Esophagus muscularis mucosa (tissue), 4 donors: Measurements from ENCODE around the gene OR6B1. TPM values are rescaled to one million over a fixed set of nuclear protein-coding genes. Genes with fewer than 3 reads are reported as not detected.

Experiments used
- DNase-seq: peaks from one replicate; pipeline ENCODE4 v3.0.0-alpha.2; 2017; ENCODE audit errors: extremely low spot score
- H3K27ac ChIP-seq, 4 donors: fragments of 200-600 bp; sonication (generic); replicated peaks in 1 of 4; 1 replicate in 3 of 4; 2 replicates in 1 of 4; pipeline ENCODE4 v1.5.1; 2016 to 2019; ENCODE audit warnings: mild to moderate bottlenecking in 1 of 4
- H3K27me3 ChIP-seq, 4 donors: fragments of 200-600 bp; sonication (generic); one replicate each; pipeline versions ENCODE4 v1.5.1 to v1.6.0; 2016 to 2019
- H3K36me3 ChIP-seq, 4 donors: fragments of 200-600 bp; sonication (generic); one replicate each; pipeline ENCODE4 v1.5.1; 2016 to 2019
- H3K4me1 ChIP-seq, 4 donors: fragments of 200-600 bp; sonication (generic); one replicate each; pipeline ENCODE4 v1.5.1; 2016 to 2019
- H3K4me3 ChIP-seq, 4 donors: fragments of 200-600 bp; sonication (generic); 1 replicate in 2 of 4; 2 replicates in 2 of 4; pipeline ENCODE4 v1.5.1; 2016 to 2019; ENCODE audit warnings: mild to moderate bottlenecking in 4 of 4, moderate library complexity in 1 of 4
- H3K9me3 ChIP-seq, 4 donors: fragments of 200-600 bp; sonication (generic); 1 replicate in 3 of 4; 2 replicates in 1 of 4; pipeline ENCODE4 v1.5.1; 2016 to 2019
- CTCF ChIP-seq, 3 experiments: fragments of 200-600 bp in 2 of 3; fragments of 450-650 bp in 1 of 3; sonication (generic) in 2 of 3; IDR thresholded peaks; one replicate each; pipeline ENCODE4 v1.5.1; 2017 to 2019; ENCODE audit warnings: antibody characterized with exemption in 3 of 3, mild to moderate bottlenecking in 2 of 3, moderate library complexity in 1 of 3
- EP300 ChIP-seq: sonication (generic); formaldehyde crosslinking; IDR thresholded peaks from one replicate; pipeline ENCODE4 v1.6.1; 2017; ENCODE audit warnings: antibody characterized with exemption
- POLR2A ChIP-seq: fragments of 450-650 bp; IDR thresholded peaks from one replicate; pipeline ENCODE4 v1.6.1; 2017; ENCODE audit warnings: antibody characterized with exemption, moderate library complexity, mild to moderate bottlenecking, low read depth
- POLR2AphosphoS5 ChIP-seq, 2 donors: sonication (generic); formaldehyde crosslinking; IDR thresholded peaks; one replicate each; pipeline ENCODE4 v1.6.1; 2017; ENCODE audit warnings: antibody characterized with exemption in 2 of 2
- WGBS: methylation state at CpG from one replicate; pipeline ENCODE4 v1.1.5; 2018; 5-methylcytosine and 5-hydroxymethylcytosine counted together
- intact Hi-C: fragments of 100-400 bp; cut with DNase I; formaldehyde crosslinking; loops from one replicate; pipeline ENCODE4 v1.15.1; 2023
- total RNA-seq, 4 donors: library from RNA; depleted of rRNA; stranded (reverse); fragments of >200 nt; gene quantifications; one replicate each; pipeline versions ENCODE4 v1.1.0 to v1.2.1, GENCODE V29; 2016

Gene OR6B1
- total RNA-seq, 4 donors from 2014 or later = not detected

GRCh38 chr7:144035385-144035784 lies 35.3 kb downstream of the OR6B1 start:
- H3K27ac ChIP-seq = no peak overlapping the region
- no peaks in the 10 kb centered on the region for H3K27me3 ChIP-seq
- DNase-seq = no peak
- intact Hi-C loops = no loop called here
- no peaks in the 10 kb centered on the region for H3K36me3 ChIP-seq
- TF ChIP-seq POLR2AphosphoS5 (IDR thresholded peaks at IDR 0.05) (no peak), CTCF (IDR thresholded peaks at IDR 0.05) (no peak), EP300 (no peak), POLR2A (no peak)
- H3K4me1 ChIP-seq = no peaks in the 10 kb centered on the region
- H3K9me3 ChIP-seq = no peaks in the 10 kb centered on the region
- no peak overlapping the region for H3K4me3 ChIP-seq

GRCh38 chr7:144036302-144036885 lies 36.3 kb downstream of the OR6B1 start:
- H3K9me3 ChIP-seq = no peaks in the 10 kb centered on the region
- H3K4me3 ChIP-seq = no peak overlapping the region
- H3K36me3 ChIP-seq = no peaks in the 10 kb centered on the region
- intact Hi-C loops = no loop called here
- no peak for DNase-seq
- H3K27ac ChIP-seq = no peak overlapping the region
- WGBS = 38% methylated on average over 1 of the region's 1 CpG
- no peaks in the 10 kb centered on the region for H3K4me1 ChIP-seq
- TF ChIP-seq POLR2A (no peak), EP300 (no peak), CTCF (IDR thresholded peaks at IDR 0.05) (no peak)
- no peaks in the 10 kb centered on the region for H3K27me3 ChIP-seq

GRCh38 chr7:144037414-144038035 lies 37.4 kb downstream of the OR6B1 start:
- Histone ChIP-seq H3K36me3 (no peaks in the 10 kb centered on the region), H3K27ac (no peak overlapping the region)

GRCh38 chr7:144038887-144039286 lies 38.8 kb downstream of the OR6B1 start:
- DNase-seq = no peak
- no peaks in the 10 kb centered on the region for H3K4me1 ChIP-seq
- H3K27ac ChIP-seq = no peak overlapping the region
- H3K4me3 ChIP-seq = no peak overlapping the region
- intact Hi-C loops = no loop called here
- WGBS = 66% methylated on average over 4 of the region's 4 CpGs
- no peaks in the 10 kb centered on the region for H3K9me3 ChIP-seq
- no peaks in the 10 kb centered on the region for H3K27me3 ChIP-seq
- H3K36me3 ChIP-seq = no peaks in the 10 kb centered on the region
- TF ChIP-seq POLR2AphosphoS5 (IDR thresholded peaks at IDR 0.05) (no peak), POLR2A (no peak), EP300 (no peak), CTCF (IDR thresholded peaks at IDR 0.05) (no peak)

More at GRCh38 chr7:144037414-144038035, 37.4 kb downstream of the OR6B1 start:
- Histone ChIP-seq H3K4me1 (no peaks in the 10 kb centered on the region), H3K4me3 (no peak overlapping the region), H3K9me3 (no peaks in the 10 kb centered on the region), H3K27me3 (no peaks in the 10 kb centered on the region)
- no peak for DNase-seq
- TF ChIP-seq POLR2A = no peak
- TF ChIP-seq EP300 = no peak
- no peak for TF ChIP-seq POLR2AphosphoS5 (IDR thresholded peaks at IDR 0.05)
- TF ChIP-seq CTCF (IDR thresholded peaks at IDR 0.05) = no peak
- WGBS = 50% methylated on average over 1 of the region's 1 CpG
- intact Hi-C loops = no loop called here

GRCh38 chr7:144048648-144049047 lies 48.5 kb downstream of the OR6B1 start, which contains the start of gene OR2A5:
TSS of gene OR2A5 (plus strand) at chr7:144048948. CDS start at chr7:144050402, 1,454 bp downstream.
- Histone ChIP-seq H3K4me1 (no peaks in the 10 kb centered on the region), H3K36me3 (no peaks in the 10 kb centered on the region), H3K27me3 (peaks cover 0 to 3% (median 0%) of the 10 kb centered on the region in 4 donors), H3K4me3 (no peak within 1 kb of the TSS), H3K9me3 (no peaks in the 10 kb centered on the region), H3K27ac (no peak within 1 kb of the TSS)
- WGBS = 67% methylated on average over 1 of the region's 1 CpG
- no peak for DNase-seq
- intact Hi-C loops = no loop called here
- TF ChIP-seq POLR2A (no peak), EP300 (no peak), CTCF (IDR thresholded peaks at IDR 0.05) (no peak), POLR2AphosphoS5 (IDR thresholded peaks at IDR 0.05) (no peak)
